Effector memory CD4-positive, alpha-beta T cell (primary cell): ENCODE results near the gene CACNA2D3.

Experiments used
- DNase-seq, 3 donors: peaks; one replicate each; pipeline ENCODE4 v3.0.0-alpha.2; 2020
- H3K27ac ChIP-seq: 2 replicates; pipeline ENCODE4 v1.7.0; 2013; ENCODE audit warnings: mild to moderate bottlenecking, low read length, moderate library complexity; ENCODE audit not compliant: insufficient read depth, poor library complexity, severe bottlenecking
- H3K27me3 ChIP-seq: replicated peaks from 2 replicates; pipeline ENCODE4 v1.7.0; 2013; ENCODE audit warnings: mild to moderate bottlenecking, low read length; ENCODE audit not compliant: insufficient read depth, control insufficient read depth, poor library complexity, severe bottlenecking
- H3K36me3 ChIP-seq: 2 replicates; pipeline ENCODE4 v1.7.0; 2013; ENCODE audit warnings: mild to moderate bottlenecking, low read length, moderate library complexity; ENCODE audit not compliant: control insufficient read depth, insufficient read depth
- H3K4me1 ChIP-seq: 2 replicates; pipeline ENCODE4 v1.7.0; 2013; ENCODE audit warnings: low read length, mild to moderate bottlenecking; ENCODE audit not compliant: control insufficient read depth, insufficient read depth, poor library complexity, severe bottlenecking
- H3K4me3 ChIP-seq: 2 replicates; pipeline ENCODE4 v1.7.0; 2013; ENCODE audit warnings: low read length, low read depth, mild to moderate bottlenecking; ENCODE audit not compliant: insufficient read depth, poor library complexity, severe bottlenecking
- H3K9me3 ChIP-seq: 2 replicates; pipeline ENCODE4 v1.7.0; 2013; ENCODE audit warnings: mild to moderate bottlenecking, low read length, moderate library complexity; ENCODE audit not compliant: control insufficient read depth

Gene CACNA2D3

GRCh38 chr3:54791501-54792156, 669.3 kb downstream of the CACNA2D3 start:
- Histone ChIP-seq H3K4me3 (no peak overlapping the region), H3K27me3 (no peaks in the 10 kb centered on the region), H3K36me3 (no peaks in the 10 kb centered on the region), H3K27ac (no peak overlapping the region), H3K9me3 (no peaks in the 10 kb centered on the region), H3K4me1 (no peaks in the 10 kb centered on the region)
- no peak for DNase-seq

GRCh38 chr3:54792584-54792983, 670.2 kb downstream of the CACNA2D3 start:
- no peak for DNase-seq
- Histone ChIP-seq H3K4me1 (no peaks in the 10 kb centered on the region), H3K4me3 (no peak overlapping the region), H3K27ac (no peak overlapping the region), H3K9me3 (no peaks in the 10 kb centered on the region), H3K27me3 (no peaks in the 10 kb centered on the region), H3K36me3 (no peaks in the 10 kb centered on the region)

GRCh38 chr3:54793171-54793570, 670.8 kb downstream of the CACNA2D3 start:
- no peaks in the 10 kb centered on the region for H3K27me3 ChIP-seq
- no peaks in the 10 kb centered on the region for H3K4me1 ChIP-seq
- H3K27ac ChIP-seq = no peak overlapping the region
- H3K4me3 ChIP-seq = no peak overlapping the region
- no peaks in the 10 kb centered on the region for H3K9me3 ChIP-seq
- no peaks in the 10 kb centered on the region for H3K36me3 ChIP-seq
- DNase-seq = no peak

- Histone ChIP-seq H3K36me3 (no peaks in the 10 kb centered on the region), H3K4me1 (no peaks in the 10 kb centered on the region), H3K4me3 (no peak overlapping the region), H3K27ac (no peak overlapping the region), H3K27me3 (no peaks in the 10 kb centered on the region), H3K9me3 (no peaks in the 10 kb centered on the region)
- no peak for DNase-seq
These were observed 674.8 kb downstream of the CACNA2D3 start for GRCh38 chr3:54797111-54797510.

GRCh38 chr3:54800478-54800877, 678.1 kb downstream of the CACNA2D3 start:
- no peak for DNase-seq
- no peaks in the 10 kb centered on the region for H3K27me3 ChIP-seq
- no peak overlapping the region for H3K27ac ChIP-seq
- H3K9me3 ChIP-seq = no peaks in the 10 kb centered on the region
- no peaks in the 10 kb centered on the region for H3K36me3 ChIP-seq
- H3K4me1 ChIP-seq = no peaks in the 10 kb centered on the region
- H3K4me3 ChIP-seq = no peak overlapping the region

GRCh38 chr3:54801977-54802376, 679.6 kb downstream of the CACNA2D3 start:
- Histone ChIP-seq H3K27me3 (no peaks in the 10 kb centered on the region), H3K4me1 (no peaks in the 10 kb centered on the region), H3K9me3 (no peaks in the 10 kb centered on the region), H3K27ac (no peak overlapping the region), H3K36me3 (no peaks in the 10 kb centered on the region), H3K4me3 (no peak overlapping the region)
- DNase-seq = no peak

- H3K36me3 ChIP-seq = no peaks in the 10 kb centered on the region
- no peaks in the 10 kb centered on the region for H3K9me3 ChIP-seq
- H3K4me3 ChIP-seq = no peak overlapping the region
- no peaks in the 10 kb centered on the region for H3K4me1 ChIP-seq
- DNase-seq = no peak
- H3K27me3 ChIP-seq = no peaks in the 10 kb centered on the region
- no peak overlapping the region for H3K27ac ChIP-seq
These were observed 688.0 kb downstream of the CACNA2D3 start for GRCh38 chr3:54810401-54810800.

GRCh38 chr3:54814224-54814623, 691.9 kb downstream of the CACNA2D3 start:
- H3K9me3 ChIP-seq = no peaks in the 10 kb centered on the region
- no peak for DNase-seq
- H3K4me3 ChIP-seq = no peak overlapping the region
- no peaks in the 10 kb centered on the region for H3K36me3 ChIP-seq
- H3K27ac ChIP-seq = no peak overlapping the region
- no peaks in the 10 kb centered on the region for H3K27me3 ChIP-seq
- no peaks in the 10 kb centered on the region for H3K4me1 ChIP-seq

GRCh38 chr3:54817628-54818027, 695.3 kb downstream of the CACNA2D3 start:
- H3K27me3 ChIP-seq = no peaks in the 10 kb centered on the region
- DNase-seq = no peak
- no peak overlapping the region for H3K4me3 ChIP-seq
- H3K9me3 ChIP-seq = no peaks in the 10 kb centered on the region
- no peaks in the 10 kb centered on the region for H3K36me3 ChIP-seq
- H3K4me1 ChIP-seq = no peaks in the 10 kb centered on the region
- H3K27ac ChIP-seq = no peak overlapping the region

- H3K27me3 ChIP-seq = no peaks in the 10 kb centered on the region
- no peak overlapping the region for H3K27ac ChIP-seq
- H3K4me3 ChIP-seq = no peak overlapping the region
- no peaks in the 10 kb centered on the region for H3K9me3 ChIP-seq
- no peak for DNase-seq
- H3K36me3 ChIP-seq = no peaks in the 10 kb centered on the region
- no peaks in the 10 kb centered on the region for H3K4me1 ChIP-seq
These were observed 696.1 kb downstream of the CACNA2D3 start for GRCh38 chr3:54818486-54818885.
